A673 (cell line): ENCODE results near the gene MED14. TPM values are rescaled to one million over a fixed set of nuclear protein-coding genes. Genes with fewer than 3 reads are reported as not detected.
A peak's percentile ranks its signal among the peaks of the same experiment; 100 is the strongest.

Experiments used
- BruUV-seq: library from RNA; stranded (reverse); fragments of 400-500 nt; replicated peaks from 2 replicates; lab custom pipeline; 2021; lab: Mats Ljungman, UMichigan
- CTCF ChIA-PET: fragments of 300-600 bp; sonication (Branson Sonifier 250); formaldehyde crosslinking; loops from one replicate; lab custom pipeline; 2022; ENCODE audit warnings: antibody characterized with exemption; lab: Charles Lee
- POLR2A ChIA-PET: fragments of 300-600 bp; sonication (Branson Sonifier 250); formaldehyde crosslinking; loops from one replicate; lab custom pipeline; 2022; ENCODE audit warnings: antibody characterized with exemption; ENCODE audit not compliant: low non-redundant PET; lab: Charles Lee
- DNase-seq: peaks from one replicate; pipeline ENCODE4 v3.0.0-alpha.2; 2015; ENCODE audit warnings: low spot score
- H3K27ac ChIP-seq: fragments of 200-600 bp; sonication (generic); 2 replicates; pipeline ENCODE4 v1.5.1; 2016; ENCODE audit warnings: mixed run types, low read depth, mild to moderate bottlenecking, mixed read lengths, antibody characterized with exemption, low read length; ENCODE audit not compliant: poor library complexity, severe bottlenecking
- H3K27me3 ChIP-seq: fragments of 200-600 bp; sonication (generic); replicated peaks from 2 replicates; pipeline ENCODE4 v1.6.1; 2017; ENCODE audit warnings: mixed run types, low read depth, mild to moderate bottlenecking, mixed read lengths, antibody characterized with exemption, low read length; ENCODE audit not compliant: insufficient read depth, poor library complexity
- H3K36me3 ChIP-seq: fragments of 200-600 bp; sonication (generic); 2 replicates; pipeline ENCODE4 v1.6.1; 2016; ENCODE audit warnings: mixed run types, mild to moderate bottlenecking, mixed read lengths, antibody characterized with exemption, low read length; ENCODE audit not compliant: insufficient read depth, poor library complexity, severe bottlenecking
- H3K4me1 ChIP-seq: fragments of 200-600 bp; sonication (generic); 2 replicates; pipeline ENCODE4 v1.6.1; 2017; ENCODE audit warnings: mixed run types, mild to moderate bottlenecking, mixed read lengths, antibody characterized with exemption, low read length; ENCODE audit not compliant: insufficient read depth, poor library complexity, severe bottlenecking
- H3K4me3 ChIP-seq: fragments of 200-600 bp; sonication (generic); 2 replicates; pipeline ENCODE4 v1.5.1; 2016; ENCODE audit warnings: low read depth, mixed run types, mild to moderate bottlenecking, mixed read lengths, low read length; ENCODE audit not compliant: poor library complexity, severe bottlenecking
- H3K9me3 ChIP-seq: fragments of 200-600 bp; sonication (generic); 2 replicates; pipeline ENCODE4 v1.6.1; 2016; ENCODE audit warnings: mixed run types, low read depth, mild to moderate bottlenecking, mixed read lengths, antibody characterized with exemption, low read length; ENCODE audit not compliant: poor library complexity, severe bottlenecking
- CTCF ChIP-seq: fragments of 300-800, 200-600 bp; sonication (generic); conservative IDR thresholded peaks from 2 replicates; pipeline ENCODE4 v1.5.1; 2017; ENCODE audit warnings: low read depth, mild to moderate bottlenecking, antibody characterized with exemption, low read length, moderate library complexity, mixed read lengths
- EZH2 ChIP-seq: fragments of 200-600 bp; sonication (generic); IDR thresholded peaks from 2 replicates; pipeline ENCODE4 v1.6.1; 2017; ENCODE audit warnings: borderline replicate concordance, low read depth, mild to moderate bottlenecking, mixed read lengths, antibody characterized with exemption, low read length; ENCODE audit not compliant: poor library complexity, severe bottlenecking
- intact Hi-C: fragments of 100-400 bp; cut with micrococcal nuclease; formaldehyde crosslinking; loops from one replicate; pipeline ENCODE4 v1.10.0; 2022; ENCODE audit not compliant: unreplicated experiment
- total RNA-seq: library from RNA; stranded (reverse); gene quantifications from 2 replicates; pipeline ENCODE4 v1.2.3, GENCODE V29; 2021

The MED14 gene
- total RNA-seq, 1 experiment from 2014 or later, result 59.1 TPM

DNA sequence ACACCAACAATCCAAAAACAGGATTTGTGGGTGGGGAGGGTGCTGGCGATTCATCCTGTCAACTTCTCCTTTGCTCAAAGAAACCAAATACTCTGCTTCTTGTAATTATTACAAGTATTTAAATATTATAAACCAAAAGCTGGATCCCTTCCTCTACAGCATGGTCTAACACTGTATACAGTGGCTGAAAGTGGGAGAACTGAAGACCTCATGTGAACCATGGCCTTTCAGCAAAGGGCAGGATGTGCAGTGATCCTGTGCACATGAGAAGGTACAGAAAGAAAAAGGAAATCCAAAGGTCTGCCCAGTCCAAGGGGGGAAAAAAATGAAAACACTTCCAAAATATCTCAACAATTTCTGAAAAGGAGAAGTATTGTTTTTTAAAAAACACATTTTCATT, 82.7 kb downstream of the MED14 start:
- ChIA-PET POLR2A (no interaction called here), CTCF (interaction anchor here (1.3 to 1.5 kb wide), 2 partner anchors 108 to 462 kb away, joined by 9 to 11 read pairs; no protein-coding TSS in a partner anchor)
- Histone ChIP-seq H3K27ac (no peak overlapping the region), H3K9me3 (no peaks in the 10 kb centered on the region), H3K36me3 (peaks cover 6% of the 10 kb centered on the region), H3K27me3 (no peaks in the 10 kb centered on the region), H3K4me3 (no peak overlapping the region), H3K4me1 (no peaks in the 10 kb centered on the region)
- intact Hi-C loops, result no loop called here
- TF ChIP-seq EZH2 (no peak), CTCF (no peak)
- BruUV-seq, result no TSS peak
- no peak for DNase-seq

- no TSS peak for BruUV-seq
- Histone ChIP-seq H3K36me3 (peaks cover 6% of the 10 kb centered on the region), H3K27ac (no peak overlapping the region), H3K4me3 (no peak overlapping the region), H3K4me1 (no peaks in the 10 kb centered on the region), H3K27me3 (no peaks in the 10 kb centered on the region), H3K9me3 (no peaks in the 10 kb centered on the region)
- POLR2A ChIA-PET, result interaction anchor here (0.5 to 0.7 kb wide), 3 partner anchors 464 to 666 kb away, joined by 3 to 4 read pairs (median 3); no protein-coding TSS in a partner anchor
- no peak for TF ChIP-seq EZH2
- TF ChIP-seq CTCF, result peak; percentile 77
- CTCF ChIA-PET, result interaction anchor here (0.6 to 1.7 kb wide), 6 partner anchors 79 to 528 kb away, joined by 3 to 15 read pairs (median 7); no protein-coding TSS in a partner anchor
- DNase-seq, result peak; percentile 73
- intact Hi-C loops, result loop anchor here (1.0 to 2.0 kb wide), 2 partner anchors 143 to 464 kb away; no protein-coding TSS in a partner anchor
These were observed 83.6 kb downstream of the MED14 start for GRCh38 chrX:40651620-40652223.

GRCh38 chrX:40647307-40648197, 87.8 kb downstream of the MED14 start, which contains the start of gene CXorf38:
Gene CXorf38, minus strand, starts transcription at chrX:40647561. Its CDS starts 41 bp downstream, at chrX:40647520.
- DNase-seq, result peak; percentile 93
- Histone ChIP-seq H3K4me3 (peak within 1 kb of the TSS; percentile 80), H3K4me1 (no peaks in the 10 kb centered on the region), H3K9me3 (no peaks in the 10 kb centered on the region), H3K36me3 (no peaks in the 10 kb centered on the region), H3K27ac (peak within 1 kb of the TSS; percentile 71), H3K27me3 (no peaks in the 10 kb centered on the region)
- ChIA-PET CTCF (no interaction called here), POLR2A (interaction anchor here (0.7 kb wide), 1 partner anchor 166 kb away, joined by 3 read pairs; no protein-coding TSS in a partner anchor)
- BruUV-seq, result no TSS peak
- intact Hi-C loops, result loop anchor here (5.0 kb wide), 2 partner anchors 105 to 285 kb away; no protein-coding TSS in a partner anchor
- TF ChIP-seq EZH2 (no peak), CTCF (peak; percentile 21; the same call in 1 of the 2 replicates)
